ENCODE measurements around the gene CIC. TPM values are rescaled to one million over a fixed set of nuclear protein-coding genes. Genes with fewer than 3 reads are reported as not detected.

The CIC gene
- total RNA-seq, 4 donors from 2014 or later, result 31.4 to 69.4 (median 49.0) TPM

DNA sequence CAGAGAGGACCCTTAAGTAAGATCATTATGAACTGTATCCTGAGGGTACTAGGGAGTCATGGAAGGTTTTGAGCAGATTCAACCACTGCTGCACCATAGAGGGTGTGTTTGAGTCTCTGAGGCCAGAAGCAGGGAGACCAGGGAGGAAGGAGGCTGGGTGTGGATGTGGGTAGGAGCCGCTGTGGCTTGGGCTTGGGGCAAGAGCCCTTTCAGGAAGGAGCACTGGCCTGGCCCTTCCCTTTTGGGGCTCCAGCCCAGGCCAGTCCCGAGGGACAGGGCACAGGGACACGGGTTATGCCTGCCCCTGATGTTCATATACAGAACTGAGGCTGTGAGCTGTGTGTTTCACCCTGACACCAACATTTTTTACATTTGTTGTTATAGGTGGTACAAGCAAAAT is 7.2 kb downstream of the CIC start:
- 41 to 83% methylated on average over 1 to 3 of the region's 3 CpGs for WGBS, 2 donors (ENCODE audit: low coverage in 1 of 2)
- Histone ChIP-seq H3K9me3 (no peaks in the 10 kb centered on the region), H3K36me3 (peaks cover 0 to 46% of the 10 kb centered on the region in 2 donors), H3K27ac (peak overlapping the region in 3 of 4 donors; percentile 97 to 99 (median 98)), H3K27me3 (no peaks in the 10 kb centered on the region), H3K4me1 (peaks cover 0 to 98% (median 44%) of the 10 kb centered on the region in 3 donors), H3K4me3 (no peak overlapping the region)
- TF ChIP-seq, protein P1, sequence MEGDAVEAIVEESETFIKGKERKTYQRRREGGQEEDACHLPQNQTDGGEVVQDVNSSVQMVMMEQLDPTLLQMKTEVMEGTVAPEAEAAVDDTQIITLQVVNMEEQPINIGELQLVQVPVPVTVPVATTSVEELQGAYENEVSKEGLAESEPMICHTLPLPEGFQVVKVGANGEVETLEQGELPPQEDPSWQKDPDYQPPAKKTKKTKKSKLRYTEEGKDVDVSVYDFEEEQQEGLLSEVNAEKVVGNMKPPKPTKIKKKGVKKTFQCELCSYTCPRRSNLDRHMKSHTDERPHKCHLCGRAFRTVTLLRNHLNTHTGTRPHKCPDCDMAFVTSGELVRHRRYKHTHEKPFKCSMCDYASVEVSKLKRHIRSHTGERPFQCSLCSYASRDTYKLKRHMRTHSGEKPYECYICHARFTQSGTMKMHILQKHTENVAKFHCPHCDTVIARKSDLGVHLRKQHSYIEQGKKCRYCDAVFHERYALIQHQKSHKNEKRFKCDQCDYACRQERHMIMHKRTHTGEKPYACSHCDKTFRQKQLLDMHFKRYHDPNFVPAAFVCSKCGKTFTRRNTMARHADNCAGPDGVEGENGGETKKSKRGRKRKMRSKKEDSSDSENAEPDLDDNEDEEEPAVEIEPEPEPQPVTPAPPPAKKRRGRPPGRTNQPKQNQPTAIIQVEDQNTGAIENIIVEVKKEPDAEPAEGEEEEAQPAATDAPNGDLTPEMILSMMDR (IDR thresholded peaks at IDR 0.05), result no peak
- TF ChIP-seq EP300 (IDR thresholded peaks at IDR 0.05) (no peak), POLR2AphosphoS5 (IDR thresholded peaks at IDR 0.05) (no peak), POLR2A (IDR thresholded peaks at IDR 0.05) (no peak)
- ATAC-seq, result no peak

DNA sequence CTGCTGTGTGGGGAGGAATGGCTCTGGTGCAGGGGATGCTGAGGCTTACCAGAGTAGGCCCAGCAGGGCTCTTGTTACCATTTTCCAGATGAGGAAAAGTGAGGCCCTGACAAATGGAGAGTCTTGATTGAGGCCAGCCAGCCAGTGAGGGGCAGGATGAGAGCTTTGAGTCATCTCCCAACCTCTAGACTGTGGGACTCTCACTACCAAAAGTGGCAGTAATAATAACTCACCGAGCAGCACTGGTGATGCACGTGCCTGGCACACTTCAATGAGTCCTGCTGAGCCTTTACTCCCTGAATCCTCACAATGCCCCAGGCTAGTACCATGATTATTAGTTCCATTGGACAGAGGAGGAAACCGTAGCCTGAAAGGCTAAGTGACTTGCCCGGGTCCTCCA is 7.8 kb downstream of the CIC start:
- ATAC-seq, result no peak
- no CpG with 5 or more reads among the region's 4 CpGs for WGBS, 2 donors (ENCODE audit: low coverage in 1 of 2)
- H3K27me3 ChIP-seq, result no peaks in the 10 kb centered on the region
- H3K27ac ChIP-seq, result peak overlapping the region in 3 of 4 donors; percentile 97 to 99 (median 98)
- no peaks in the 10 kb centered on the region for H3K9me3 ChIP-seq
- TF ChIP-seq EP300 (IDR thresholded peaks at IDR 0.05) (no peak), POLR2AphosphoS5 (IDR thresholded peaks at IDR 0.05) (no peak), POLR2A (IDR thresholded peaks at IDR 0.05) (no peak)
- TF ChIP-seq, protein P1 (IDR thresholded peaks at IDR 0.05), result no peak
- peaks cover 0 to 98% (median 46%) of the 10 kb centered on the region in 3 donors for H3K4me1 ChIP-seq
- no peak overlapping the region for H3K4me3 ChIP-seq
- H3K36me3 ChIP-seq, result peaks cover 0 to 40% of the 10 kb centered on the region in 2 donors

DNA sequence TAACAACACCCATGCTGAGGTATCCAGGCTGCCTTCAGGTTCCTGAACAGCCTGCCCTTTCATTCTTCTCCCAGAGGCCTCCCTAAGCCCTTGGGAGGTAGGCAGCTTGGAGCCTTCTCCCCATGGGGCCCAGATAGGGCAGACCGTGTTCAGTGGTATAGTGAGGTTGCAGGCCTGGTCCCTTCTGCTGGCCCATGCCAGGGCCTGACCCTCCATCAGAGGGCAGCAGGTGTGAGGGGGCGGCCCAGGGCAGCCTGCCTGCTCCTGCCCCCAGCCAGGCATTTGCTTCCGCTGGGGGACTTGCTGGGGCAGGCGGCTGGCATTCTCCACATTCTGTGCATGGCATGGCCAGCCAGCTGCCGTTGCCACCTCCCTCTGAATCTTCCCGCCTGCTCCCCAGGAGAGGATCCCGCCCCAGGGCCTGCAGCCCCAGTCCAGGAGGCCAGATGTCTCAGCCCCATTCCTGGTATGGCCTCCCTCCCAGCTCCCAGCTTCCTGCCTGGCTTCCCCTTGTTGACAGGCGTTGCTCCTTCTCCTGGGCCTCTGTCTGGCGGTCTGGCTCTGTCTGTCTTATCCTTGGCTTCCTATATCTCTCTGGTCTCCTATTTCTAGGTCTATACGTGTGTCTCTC is 8.9 kb downstream of the CIC start:
- peaks cover 0 to 98% (median 56%) of the 10 kb centered on the region in 3 donors for H3K4me1 ChIP-seq
- H3K4me3 ChIP-seq, result no peak overlapping the region
- TF ChIP-seq, protein P1 (IDR thresholded peaks at IDR 0.05), result no peak
- TF ChIP-seq EP300 (IDR thresholded peaks at IDR 0.05) (no peak), POLR2AphosphoS5 (IDR thresholded peaks at IDR 0.05) (no peak), POLR2A (IDR thresholded peaks at IDR 0.05) (no peak)
- no peaks in the 10 kb centered on the region for H3K9me3 ChIP-seq
- no peak for ATAC-seq
- H3K36me3 ChIP-seq, result peaks cover 0 to 29% of the 10 kb centered on the region in 2 donors
- H3K27me3 ChIP-seq, result no peaks in the 10 kb centered on the region
- peak overlapping the region; percentile 47 to 99 (median 98) for H3K27ac ChIP-seq
- WGBS, 2 donors (ENCODE audit: low coverage in 1 of 2), result 0 to 4% methylated on average over 2 to 7 of the region's 10 CpGs

DNA sequence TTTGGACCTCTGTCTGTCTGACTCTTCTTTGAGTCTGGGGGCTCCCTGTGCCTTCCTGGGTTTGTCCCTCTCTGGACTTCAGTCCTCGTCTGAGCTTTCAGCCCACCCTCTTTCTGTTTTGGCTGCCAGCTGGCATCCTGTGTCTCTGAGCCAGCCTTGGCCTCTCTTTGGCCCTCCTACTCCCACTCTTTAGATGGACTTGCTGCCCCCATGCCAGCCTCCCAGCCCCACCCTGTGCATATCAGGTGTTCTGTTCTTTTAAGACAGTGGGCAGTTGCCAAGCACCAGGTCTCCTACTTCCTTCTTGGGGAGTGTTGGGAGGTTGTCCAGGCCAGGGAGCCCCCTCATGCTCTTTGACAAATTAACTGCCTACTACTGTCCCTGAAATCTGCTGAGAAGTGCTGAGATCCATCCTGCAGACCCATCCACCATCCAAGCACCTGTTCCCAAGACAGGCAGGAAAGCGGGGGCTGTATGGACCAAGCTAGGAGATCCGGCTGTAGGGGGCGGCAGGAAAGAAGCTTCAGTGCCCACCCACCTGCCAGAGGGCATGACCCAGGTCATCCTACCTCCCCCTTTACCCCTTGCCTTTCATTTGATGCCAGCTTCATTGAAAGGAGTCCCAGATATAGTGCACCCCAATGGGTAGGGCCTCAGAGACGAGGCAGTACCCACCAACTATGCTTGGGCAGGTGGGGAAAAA is 9.6 kb downstream of the CIC start:
- TF ChIP-seq, protein P1 (IDR thresholded peaks at IDR 0.05), result no peak
- TF ChIP-seq POLR2AphosphoS5 (IDR thresholded peaks at IDR 0.05), result no peak
- TF ChIP-seq POLR2A (IDR thresholded peaks at IDR 0.05), result no peak
- no peak for TF ChIP-seq EP300 (IDR thresholded peaks at IDR 0.05)
- Histone ChIP-seq H3K9me3 (no peaks in the 10 kb centered on the region), H3K4me3 (no peak overlapping the region), H3K36me3 (peaks cover 0 to 23% of the 10 kb centered on the region in 2 donors), H3K27me3 (no peaks in the 10 kb centered on the region), H3K4me1 (peaks cover 0 to 97% (median 60%) of the 10 kb centered on the region in 3 donors), H3K27ac (peak overlapping the region; percentile 47 to 99 (median 98))
- 0 to 30% methylated on average over 1 to 2 of the region's 5 CpGs for WGBS, 2 donors (ENCODE audit: low coverage in 1 of 2)
- no peak for ATAC-seq
